Measurements from ENCODE around the gene HOXC13.

Gene HOXC13

DNA sequence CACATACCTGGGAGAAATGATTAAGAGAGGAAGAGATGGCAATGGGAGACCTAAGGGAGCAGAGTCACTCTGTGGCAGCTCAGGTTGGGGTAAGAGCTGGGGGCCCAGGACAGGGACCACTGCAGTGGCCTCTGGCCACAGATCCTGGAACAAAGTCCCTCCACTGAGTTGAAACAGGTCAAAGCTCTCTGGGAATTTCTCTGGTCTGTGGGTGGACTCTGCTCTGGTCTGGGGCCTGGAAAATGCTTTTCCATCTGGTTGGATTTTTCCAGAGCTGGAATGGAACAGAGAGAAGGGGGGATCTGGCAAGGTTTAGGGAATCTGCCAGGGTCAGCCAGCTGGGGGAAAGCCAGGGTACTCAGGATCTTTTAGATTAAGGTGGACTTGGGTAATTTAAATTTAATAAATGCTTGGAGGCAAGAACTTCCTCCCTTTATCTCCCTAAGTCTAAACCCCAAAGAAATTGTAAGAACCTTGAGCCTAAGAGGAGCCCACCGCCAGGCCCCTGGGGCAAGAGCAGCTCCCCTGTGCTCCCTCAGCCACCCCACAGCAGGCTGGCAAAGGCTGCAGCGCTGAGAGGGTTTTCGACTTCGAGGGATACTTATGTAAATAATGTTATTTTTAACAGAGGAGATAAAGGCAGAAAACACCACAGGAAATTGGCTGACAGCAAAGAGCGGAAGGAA lies 50.1 kb downstream of the HOXC13 start:
- TF ChIP-seq, protein P1, sequence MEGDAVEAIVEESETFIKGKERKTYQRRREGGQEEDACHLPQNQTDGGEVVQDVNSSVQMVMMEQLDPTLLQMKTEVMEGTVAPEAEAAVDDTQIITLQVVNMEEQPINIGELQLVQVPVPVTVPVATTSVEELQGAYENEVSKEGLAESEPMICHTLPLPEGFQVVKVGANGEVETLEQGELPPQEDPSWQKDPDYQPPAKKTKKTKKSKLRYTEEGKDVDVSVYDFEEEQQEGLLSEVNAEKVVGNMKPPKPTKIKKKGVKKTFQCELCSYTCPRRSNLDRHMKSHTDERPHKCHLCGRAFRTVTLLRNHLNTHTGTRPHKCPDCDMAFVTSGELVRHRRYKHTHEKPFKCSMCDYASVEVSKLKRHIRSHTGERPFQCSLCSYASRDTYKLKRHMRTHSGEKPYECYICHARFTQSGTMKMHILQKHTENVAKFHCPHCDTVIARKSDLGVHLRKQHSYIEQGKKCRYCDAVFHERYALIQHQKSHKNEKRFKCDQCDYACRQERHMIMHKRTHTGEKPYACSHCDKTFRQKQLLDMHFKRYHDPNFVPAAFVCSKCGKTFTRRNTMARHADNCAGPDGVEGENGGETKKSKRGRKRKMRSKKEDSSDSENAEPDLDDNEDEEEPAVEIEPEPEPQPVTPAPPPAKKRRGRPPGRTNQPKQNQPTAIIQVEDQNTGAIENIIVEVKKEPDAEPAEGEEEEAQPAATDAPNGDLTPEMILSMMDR (IDR thresholded peaks at IDR 0.05): no peak
- Histone ChIP-seq H3K9me3 (no peaks in the 10 kb centered on the region), H3K4me3 (peak overlapping the region; percentile 64 to 84), H3K4me1 (peaks cover 4 to 73% (median 55%) of the 10 kb centered on the region in 4 donors), H3K27ac (peak overlapping the region; percentile 93 to 98), H3K27me3 (no peaks in the 10 kb centered on the region), H3K36me3 (no peaks in the 10 kb centered on the region)
- DNase-seq: no peak
- intact Hi-C loops (cut with DNase I; ENCODE audit: low total_unique reads): no loop called here

GRCh38 chr12:53989227-53990113 lies 50.8 kb downstream of the HOXC13 start:
- H3K27ac ChIP-seq: peak overlapping the region; percentile 93 to 98

DNA sequence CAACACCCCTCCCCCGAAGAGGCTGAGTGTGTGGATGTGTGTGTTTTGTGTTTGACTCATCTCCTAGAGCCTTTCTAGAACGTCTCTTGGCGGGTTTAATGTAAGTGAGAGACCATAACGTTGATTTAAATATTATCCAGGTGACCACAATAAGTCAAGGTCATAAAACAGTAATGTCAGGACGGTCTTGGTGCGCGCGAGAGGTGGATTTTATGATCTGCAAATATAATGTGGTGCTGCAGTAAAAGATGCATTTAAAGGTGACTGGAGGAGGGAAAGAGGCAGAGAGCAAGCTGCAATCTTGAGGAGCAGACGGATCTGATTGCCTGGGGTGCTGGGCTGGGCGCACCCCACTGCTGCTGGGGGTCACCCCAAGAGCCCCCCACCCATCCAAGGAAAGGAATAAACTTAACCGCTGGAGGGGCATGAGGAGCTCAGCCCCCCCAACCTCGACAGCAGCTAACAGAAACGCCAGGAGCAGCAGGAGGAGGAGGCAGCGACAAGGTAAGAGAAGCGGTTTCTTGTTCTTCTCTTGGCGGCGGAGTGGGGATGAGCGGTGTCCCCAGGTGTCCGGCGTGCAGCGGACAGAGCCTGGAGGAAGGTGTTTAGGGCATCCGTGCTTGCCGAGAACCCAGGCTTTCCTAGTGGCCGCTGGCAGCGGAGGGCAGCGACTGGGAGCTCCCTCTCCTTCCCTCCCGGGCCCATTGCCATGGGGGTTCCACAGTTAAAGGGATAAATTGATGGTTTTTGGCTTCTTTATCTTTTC lies 51.9 kb downstream of the HOXC13 start:
- TF ChIP-seq, protein P1 (IDR thresholded peaks at IDR 0.05): peak in 1 of 2 experiments; percentile 9
- H3K27ac ChIP-seq: peak overlapping the region; percentile 93 to 98
- H3K9me3 ChIP-seq: no peaks in the 10 kb centered on the region
- H3K4me1 ChIP-seq: peaks cover 8 to 72% (median 61%) of the 10 kb centered on the region in 4 donors
- no peak for DNase-seq
- H3K4me3 ChIP-seq: peak overlapping the region; percentile 41 to 64
- no peaks in the 10 kb centered on the region for H3K27me3 ChIP-seq
- intact Hi-C loops (cut with DNase I; ENCODE audit: low total_unique reads): no loop called here
- no peaks in the 10 kb centered on the region for H3K36me3 ChIP-seq

More at GRCh38 chr12:53989227-53990113, 50.8 kb downstream of the HOXC13 start:
- TF ChIP-seq, protein P1 (IDR thresholded peaks at IDR 0.05): peak; percentile 28 to 30
- Histone ChIP-seq H3K27me3 (no peaks in the 10 kb centered on the region), H3K4me3 (peak overlapping the region; percentile 64 to 84), H3K36me3 (no peaks in the 10 kb centered on the region), H3K9me3 (no peaks in the 10 kb centered on the region), H3K4me1 (peaks cover 5 to 71% (median 60%) of the 10 kb centered on the region in 4 donors)
- intact Hi-C loops (cut with DNase I; ENCODE audit: low total_unique reads): no loop called here
- DNase-seq: no peak

DNA sequence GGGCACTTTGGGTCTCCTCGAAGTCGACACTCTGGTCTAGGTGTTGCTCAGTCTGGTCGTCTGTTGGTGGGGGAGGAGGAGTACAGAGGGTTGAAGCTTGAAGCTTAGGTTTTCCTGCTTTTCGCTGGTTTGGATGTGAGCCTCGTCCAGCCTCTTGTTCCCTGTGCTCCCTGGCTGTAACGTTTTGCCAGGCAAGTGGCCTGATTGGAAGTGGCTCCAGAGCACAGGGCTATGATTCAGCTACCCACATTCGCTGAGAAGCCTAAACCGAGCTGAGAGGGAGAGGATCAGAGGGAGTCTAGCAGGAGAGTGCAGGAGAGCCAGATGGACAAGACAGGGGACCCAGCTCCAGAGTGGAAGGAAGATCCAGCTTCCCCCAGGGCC lies 52.4 kb downstream of the HOXC13 start:
- Histone ChIP-seq H3K9me3 (no peaks in the 10 kb centered on the region), H3K27ac (peak overlapping the region; percentile 93 to 98), H3K4me3 (peak overlapping the region; percentile 41 to 64), H3K36me3 (no peaks in the 10 kb centered on the region), H3K27me3 (no peaks in the 10 kb centered on the region), H3K4me1 (peaks cover 8 to 73% (median 61%) of the 10 kb centered on the region in 4 donors)
- TF ChIP-seq, protein P1 (IDR thresholded peaks at IDR 0.05): no peak
- peak; percentile 88 to 89 for DNase-seq
- intact Hi-C loops (cut with DNase I; ENCODE audit: low total_unique reads): no loop called here

DNA sequence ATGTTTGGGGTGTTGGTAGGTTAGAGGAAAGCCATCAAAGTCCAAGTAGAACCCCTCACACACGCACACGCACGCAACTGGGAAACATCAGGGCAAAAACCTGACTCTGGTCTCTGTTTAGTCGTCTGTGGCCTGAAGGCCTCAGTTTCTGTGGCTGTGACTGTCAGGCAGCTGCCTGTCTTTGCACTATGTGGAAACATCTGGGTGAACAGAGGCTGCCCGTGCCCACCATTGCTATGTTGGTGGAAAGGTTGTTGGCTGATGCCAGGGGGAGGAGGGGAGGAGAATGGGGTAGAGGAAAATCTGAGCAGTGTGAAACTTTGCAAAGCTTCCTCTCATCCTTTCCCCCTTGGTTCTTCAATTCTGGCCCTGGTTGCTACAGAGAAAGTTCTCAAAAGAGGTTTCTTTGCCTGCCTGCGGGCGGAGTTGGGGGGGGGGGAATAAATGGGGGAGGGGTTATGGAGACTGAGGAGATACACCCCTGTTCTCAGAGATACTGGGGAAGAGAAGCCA lies 53.8 kb downstream of the HOXC13 start:
- Histone ChIP-seq H3K36me3 (no peaks in the 10 kb centered on the region), H3K27me3 (no peaks in the 10 kb centered on the region), H3K4me1 (peaks cover 8 to 76% (median 60%) of the 10 kb centered on the region in 4 donors), H3K9me3 (no peaks in the 10 kb centered on the region), H3K27ac (peak overlapping the region; percentile 93 to 98), H3K4me3 (peak overlapping the region in 1 of 2 donors; percentile 64)
- DNase-seq: no peak
- intact Hi-C loops (cut with DNase I; ENCODE audit: low total_unique reads): no loop called here
- TF ChIP-seq, protein P1 (IDR thresholded peaks at IDR 0.05): no peak

Data from tibial artery (tissue), 4 donors.